Astrocyte of the cerebellum (primary cell): ENCODE measurements around the gene FAM98B.

ENCODE experiments used
- DNase-seq: peaks from one replicate; pipeline ENCODE4 v3.0.0-alpha.2; 2011; ENCODE audit warnings: low read depth
- H3K4me3 ChIP-seq: 2 replicates; pipeline ENCODE4 v1.5.1; 2011; ENCODE audit warnings: mild to moderate bottlenecking, low read depth, low read length, moderate library complexity
- in situ Hi-C: cut with HindIII; loops from 2 replicates; pipeline ENCODE4 v1.10.0; 2017; ENCODE audit warnings: low sequenced_read_pairs
- TF ChIP-seq, protein P1 (sequence below): IDR thresholded peaks from 2 replicates; pipeline ENCODE4 v1.5.1; 2012; ENCODE audit warnings: low read length, low read depth, moderate library complexity, mild to moderate bottlenecking; ENCODE audit errors: missing control alignments

FAM98B gene

DNA sequence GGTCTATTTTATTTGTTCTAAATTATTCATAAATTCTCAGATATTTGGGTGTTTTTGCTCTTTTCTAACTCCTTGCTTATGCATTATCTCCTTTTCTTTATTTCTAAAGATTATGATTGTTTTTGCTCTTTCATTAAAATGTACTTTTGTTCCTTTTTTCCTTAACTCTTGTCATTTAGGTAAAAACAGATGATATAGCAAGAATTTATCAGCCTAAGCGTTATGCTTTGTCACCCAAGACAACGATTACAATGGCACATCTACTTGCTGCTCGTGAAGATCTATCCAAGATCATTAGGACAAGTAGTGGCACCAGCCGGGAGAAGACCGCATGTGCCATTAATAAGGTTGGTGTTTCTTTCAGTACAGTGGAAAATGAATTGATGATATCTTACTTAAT lies 27.2 kb downstream of the FAM98B start:
- no peak for DNase-seq
- TF ChIP-seq, protein P1, sequence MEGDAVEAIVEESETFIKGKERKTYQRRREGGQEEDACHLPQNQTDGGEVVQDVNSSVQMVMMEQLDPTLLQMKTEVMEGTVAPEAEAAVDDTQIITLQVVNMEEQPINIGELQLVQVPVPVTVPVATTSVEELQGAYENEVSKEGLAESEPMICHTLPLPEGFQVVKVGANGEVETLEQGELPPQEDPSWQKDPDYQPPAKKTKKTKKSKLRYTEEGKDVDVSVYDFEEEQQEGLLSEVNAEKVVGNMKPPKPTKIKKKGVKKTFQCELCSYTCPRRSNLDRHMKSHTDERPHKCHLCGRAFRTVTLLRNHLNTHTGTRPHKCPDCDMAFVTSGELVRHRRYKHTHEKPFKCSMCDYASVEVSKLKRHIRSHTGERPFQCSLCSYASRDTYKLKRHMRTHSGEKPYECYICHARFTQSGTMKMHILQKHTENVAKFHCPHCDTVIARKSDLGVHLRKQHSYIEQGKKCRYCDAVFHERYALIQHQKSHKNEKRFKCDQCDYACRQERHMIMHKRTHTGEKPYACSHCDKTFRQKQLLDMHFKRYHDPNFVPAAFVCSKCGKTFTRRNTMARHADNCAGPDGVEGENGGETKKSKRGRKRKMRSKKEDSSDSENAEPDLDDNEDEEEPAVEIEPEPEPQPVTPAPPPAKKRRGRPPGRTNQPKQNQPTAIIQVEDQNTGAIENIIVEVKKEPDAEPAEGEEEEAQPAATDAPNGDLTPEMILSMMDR: no peak
- H3K4me3 ChIP-seq: no peak overlapping the region
- in situ Hi-C loops: no loop called here

DNA sequence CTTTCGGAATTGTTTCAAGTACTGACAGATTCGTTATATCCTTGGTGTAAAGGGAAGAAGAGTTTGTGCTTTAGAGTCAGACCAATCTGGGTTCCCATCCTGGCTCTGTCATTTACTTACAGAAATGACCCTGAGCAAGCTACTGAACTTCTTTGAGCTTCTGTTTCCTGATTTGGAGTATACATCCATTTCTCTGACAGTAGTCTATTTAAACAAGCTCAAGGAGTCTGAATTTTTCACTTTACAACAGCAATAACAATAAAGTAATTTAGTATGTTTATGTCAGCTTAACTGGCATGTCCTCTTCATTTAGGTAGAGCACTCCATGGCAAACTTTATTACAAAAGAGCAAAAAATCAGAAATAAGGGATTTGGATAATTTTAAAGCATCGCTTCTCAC lies 27.8 kb downstream of the FAM98B start:
- in situ Hi-C loops: no loop called here
- H3K4me3 ChIP-seq: no peak overlapping the region
- DNase-seq: no peak
- TF ChIP-seq, protein P1: no peak

DNA sequence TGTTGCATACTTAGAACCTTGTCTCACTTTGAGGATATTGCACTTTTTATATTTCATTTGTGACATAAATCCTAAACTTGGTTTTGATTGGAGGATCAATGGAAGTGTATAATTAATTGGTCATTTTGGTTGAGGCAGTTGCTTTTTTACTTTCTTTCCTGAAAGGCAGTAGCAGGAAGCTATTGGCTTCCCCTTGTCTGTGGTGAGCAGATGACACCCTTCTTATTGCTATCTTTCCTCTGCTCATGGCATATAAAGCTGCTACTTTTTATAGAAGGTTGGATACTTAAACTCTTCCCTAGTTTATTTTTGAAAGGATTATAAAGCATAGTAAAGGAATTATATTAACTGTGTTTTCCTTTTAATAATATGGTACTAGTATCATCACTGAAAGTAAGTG lies 28.6 kb downstream of the FAM98B start:
- no peak overlapping the region for H3K4me3 ChIP-seq
- in situ Hi-C loops: no loop called here
- TF ChIP-seq, protein P1: no peak
- DNase-seq: no peak

DNA sequence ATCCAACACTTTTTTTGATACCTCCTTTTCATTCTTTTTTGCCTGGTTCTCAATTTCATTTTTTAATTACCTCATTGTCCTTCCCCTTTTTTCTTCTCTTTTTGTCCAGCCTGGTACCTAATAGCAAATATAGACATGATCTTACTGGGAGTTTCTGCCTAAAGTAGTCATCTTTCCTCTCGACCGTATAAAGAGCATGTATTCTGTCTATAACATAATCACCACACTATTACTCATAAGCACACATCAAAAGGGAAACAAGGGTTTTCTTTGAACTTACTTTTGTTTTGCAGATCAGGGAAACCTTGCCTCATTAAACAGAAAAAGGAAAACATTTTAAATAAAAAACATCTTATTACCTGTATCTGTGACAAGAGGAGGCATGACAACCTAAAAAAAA lies 33.0 kb downstream of the FAM98B start:
- DNase-seq: no peak
- no peak overlapping the region for H3K4me3 ChIP-seq
- TF ChIP-seq, protein P1: no peak
- in situ Hi-C loops: no loop called here

DNA sequence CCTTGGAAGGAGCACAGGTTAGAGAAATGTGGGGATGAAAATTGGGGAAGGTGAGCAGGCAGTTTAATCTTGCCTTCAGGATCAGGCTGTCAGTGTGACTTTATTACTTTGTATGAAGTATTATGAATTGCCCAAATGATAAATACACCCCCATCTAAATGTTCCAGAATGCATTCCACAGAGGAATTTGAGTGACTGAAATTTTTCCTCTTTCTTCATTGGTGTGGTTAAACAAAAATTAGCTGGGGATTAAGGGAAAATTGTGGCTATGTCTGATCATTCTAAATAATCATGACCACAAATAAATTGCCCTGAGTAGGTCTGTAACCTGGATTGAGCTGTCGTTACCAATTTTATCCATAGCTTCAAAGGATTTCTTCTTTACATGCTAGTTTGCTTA lies 33.5 kb downstream of the FAM98B start:
- H3K4me3 ChIP-seq: no peak overlapping the region
- in situ Hi-C loops: no loop called here
- TF ChIP-seq, protein P1: no peak
- no peak for DNase-seq

DNA sequence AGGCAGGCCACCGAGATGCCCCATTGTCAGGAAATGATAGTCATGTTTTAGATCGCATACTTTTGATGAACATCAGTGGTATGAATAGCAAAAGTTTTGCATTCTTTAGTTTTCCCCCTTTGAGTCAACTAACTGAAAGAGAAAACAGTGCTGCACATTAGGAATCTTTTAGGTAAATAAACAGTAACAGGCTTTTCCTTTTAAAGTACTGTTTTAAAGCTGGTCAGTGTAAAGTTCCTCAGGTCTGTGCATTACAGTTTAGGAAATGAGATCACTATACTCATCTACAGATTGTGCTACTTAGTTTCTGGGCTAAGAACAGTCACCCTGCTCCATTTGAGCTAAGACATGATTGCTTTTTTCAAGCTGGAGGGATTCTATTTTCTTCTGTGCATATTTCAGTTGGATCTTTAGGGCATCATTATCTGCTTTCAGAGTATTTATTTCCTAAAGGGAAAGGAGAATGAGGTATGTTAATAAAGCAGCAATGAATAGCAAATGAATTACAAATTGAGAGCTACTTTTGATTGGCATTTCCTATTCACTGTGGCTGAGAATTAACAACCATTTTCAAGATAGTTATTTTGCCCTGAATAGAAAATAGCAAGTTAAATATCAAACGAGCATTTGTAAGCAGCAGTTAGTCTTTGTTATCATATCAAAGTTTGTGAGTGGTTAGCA lies 36.5 kb downstream of the FAM98B start:
- TF ChIP-seq, protein P1: no peak
- DNase-seq: no peak
- no peak overlapping the region for H3K4me3 ChIP-seq
- in situ Hi-C loops: no loop called here
